Uterus (tissue), 4 donors: ENCODE measurements around the gene LRP4. TPM values are rescaled to one million over a fixed set of nuclear protein-coding genes. Genes with fewer than 3 reads are reported as not detected.

Source experiments
- DNase-seq, 2 donors: peaks; one replicate each; pipeline ENCODE4 v3.0.0-alpha.2; 2019 to 2020
- H3K27ac ChIP-seq, 2 donors: fragments of 200-600 bp; sonication (generic); 1 replicate in 1 of 2; 2 replicates in 1 of 2; pipeline ENCODE4 v1.5.1; 2016 to 2018
- H3K27me3 ChIP-seq, 2 donors: fragments of 200-600 bp; sonication (generic); one replicate each; pipeline ENCODE4 v1.5.1; 2018 to 2019; ENCODE audit warnings: control low read depth in 1 of 2
- H3K36me3 ChIP-seq, 2 donors: fragments of 200-600 bp; sonication (generic); one replicate each; pipeline ENCODE4 v1.5.1; 2019; ENCODE audit warnings: control low read depth in 1 of 2
- H3K4me1 ChIP-seq, 2 donors: fragments of 200-600 bp; sonication (generic); one replicate each; pipeline ENCODE4 v1.5.1; 2018 to 2019; ENCODE audit warnings: control low read depth in 1 of 2
- H3K4me3 ChIP-seq, 2 donors: fragments of 200-600 bp; sonication (generic); 1 replicate in 1 of 2; 2 replicates in 1 of 2; pipeline ENCODE4 v1.5.1; 2018 to 2019; ENCODE audit warnings: mild to moderate bottlenecking in 1 of 2
- H3K9me3 ChIP-seq, 2 donors: fragments of 200-600 bp; sonication (generic); one replicate each; pipeline ENCODE4 v1.5.1; 2019; ENCODE audit warnings: control low read depth in 1 of 2
- POLR2A ChIP-seq, 2 donors: fragments of 450-650 bp; IDR thresholded peaks; one replicate each; pipeline ENCODE4 v1.6.1; 2016; ENCODE audit warnings: antibody characterized with exemption in 2 of 2, mild to moderate bottlenecking in 1 of 2, moderate library complexity in 1 of 2
- intact Hi-C: fragments of 100-400 bp; cut with DNase I; formaldehyde crosslinking; loops from one replicate; pipeline ENCODE4 v1.15.1; 2023; ENCODE audit warnings: low total_unique reads
- total RNA-seq, 4 donors: library from RNA; depleted of rRNA in 3 of 4; stranded (reverse); fragments of >200 nt in 3 of 4; gene quantifications; one replicate each; pipeline versions ENCODE4 v1.1.0 to v1.2.4, GENCODE V29; 2014 to 2023
- TF ChIP-seq, protein P1 (sequence below), 4 experiments: fragments of 200-600 bp in 2 of 4; fragments of 450-650 bp in 2 of 4; sonication (generic) in 2 of 4; IDR thresholded peaks; one replicate each; pipeline ENCODE4 v1.5.1; 2016 to 2019; ENCODE audit warnings: antibody characterized with exemption in 4 of 4, mild to moderate bottlenecking in 2 of 4, moderate library complexity in 1 of 4
- donor health status: DM: yes; HTN: yes; CAD: no.

The LRP4 gene
- total RNA-seq, 4 donors from 2014 or later = 0.77 to 21.2 (median 9.3) TPM

DNA sequence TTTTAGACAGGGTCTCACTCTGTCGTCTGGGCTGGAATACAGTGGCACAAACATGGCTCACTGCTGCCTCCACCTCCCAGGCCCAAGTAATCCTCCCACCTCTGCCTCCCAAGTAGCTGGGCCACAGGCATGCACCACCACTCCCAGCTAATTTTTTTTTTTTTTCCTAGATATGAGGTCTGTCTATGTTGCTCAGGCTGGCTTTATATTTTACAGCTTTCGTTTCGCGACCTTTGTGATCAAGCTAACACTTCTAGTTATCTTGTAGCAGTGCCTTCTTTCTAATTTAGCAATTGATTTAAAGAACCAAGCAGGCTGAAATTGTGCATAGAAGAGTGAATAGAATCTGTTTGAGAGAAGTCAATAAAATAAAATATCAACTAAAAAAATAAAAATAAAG lies 83.5 kb downstream of the LRP4 start:
- Histone ChIP-seq H3K36me3 (no peaks in the 10 kb centered on the region), H3K27me3 (no peaks in the 10 kb centered on the region), H3K4me3 (no peak overlapping the region), H3K27ac (no peak overlapping the region), H3K4me1 (no peaks in the 10 kb centered on the region), H3K9me3 (no peaks in the 10 kb centered on the region)
- intact Hi-C loops = no loop called here
- no peak for DNase-seq
- TF ChIP-seq, protein P1, sequence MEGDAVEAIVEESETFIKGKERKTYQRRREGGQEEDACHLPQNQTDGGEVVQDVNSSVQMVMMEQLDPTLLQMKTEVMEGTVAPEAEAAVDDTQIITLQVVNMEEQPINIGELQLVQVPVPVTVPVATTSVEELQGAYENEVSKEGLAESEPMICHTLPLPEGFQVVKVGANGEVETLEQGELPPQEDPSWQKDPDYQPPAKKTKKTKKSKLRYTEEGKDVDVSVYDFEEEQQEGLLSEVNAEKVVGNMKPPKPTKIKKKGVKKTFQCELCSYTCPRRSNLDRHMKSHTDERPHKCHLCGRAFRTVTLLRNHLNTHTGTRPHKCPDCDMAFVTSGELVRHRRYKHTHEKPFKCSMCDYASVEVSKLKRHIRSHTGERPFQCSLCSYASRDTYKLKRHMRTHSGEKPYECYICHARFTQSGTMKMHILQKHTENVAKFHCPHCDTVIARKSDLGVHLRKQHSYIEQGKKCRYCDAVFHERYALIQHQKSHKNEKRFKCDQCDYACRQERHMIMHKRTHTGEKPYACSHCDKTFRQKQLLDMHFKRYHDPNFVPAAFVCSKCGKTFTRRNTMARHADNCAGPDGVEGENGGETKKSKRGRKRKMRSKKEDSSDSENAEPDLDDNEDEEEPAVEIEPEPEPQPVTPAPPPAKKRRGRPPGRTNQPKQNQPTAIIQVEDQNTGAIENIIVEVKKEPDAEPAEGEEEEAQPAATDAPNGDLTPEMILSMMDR (IDR thresholded peaks at IDR 0.05) = no peak
- TF ChIP-seq POLR2A (IDR thresholded peaks at IDR 0.05) = no peak

DNA sequence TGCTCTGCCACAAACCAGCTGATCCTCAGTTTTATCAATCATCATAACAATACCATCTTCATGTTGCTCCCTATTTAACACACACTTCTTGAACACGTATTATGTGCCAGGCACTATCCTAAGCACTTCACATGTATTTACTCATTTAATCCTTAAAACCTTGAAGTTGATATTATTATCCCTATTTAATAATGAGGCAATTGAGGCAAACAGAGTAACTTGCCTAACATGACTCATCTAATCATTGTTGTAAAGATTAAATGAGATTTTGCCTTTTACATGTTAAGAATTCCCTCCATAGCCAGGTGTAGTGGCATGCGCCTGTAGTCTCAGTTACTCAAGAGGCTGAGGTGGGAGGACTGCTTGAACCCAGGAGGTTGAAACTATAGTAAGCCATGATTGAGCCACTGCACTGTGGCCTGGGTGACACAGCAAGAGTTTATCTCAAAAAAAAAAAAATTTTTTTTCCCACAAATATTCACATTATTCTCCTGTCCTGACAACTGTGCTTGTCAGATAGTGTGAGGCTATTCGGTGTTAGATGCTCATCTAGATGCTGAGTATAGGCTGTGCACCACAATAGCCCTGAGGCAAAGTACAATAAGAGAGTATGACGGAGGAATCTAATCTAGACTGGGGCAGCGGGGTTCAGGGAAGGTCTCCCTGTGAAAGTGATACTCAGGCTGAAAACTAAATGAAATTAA lies 85.7 kb downstream of the LRP4 start:
- no peak overlapping the region for H3K4me3 ChIP-seq
- H3K4me1 ChIP-seq = no peaks in the 10 kb centered on the region
- no peak overlapping the region for H3K27ac ChIP-seq
- H3K9me3 ChIP-seq = no peaks in the 10 kb centered on the region
- intact Hi-C loops = no loop called here
- no peak for TF ChIP-seq POLR2A (IDR thresholded peaks at IDR 0.05)
- TF ChIP-seq, protein P1 (IDR thresholded peaks at IDR 0.05) = no peak
- no peak for DNase-seq
- H3K36me3 ChIP-seq = no peaks in the 10 kb centered on the region
- no peaks in the 10 kb centered on the region for H3K27me3 ChIP-seq

DNA sequence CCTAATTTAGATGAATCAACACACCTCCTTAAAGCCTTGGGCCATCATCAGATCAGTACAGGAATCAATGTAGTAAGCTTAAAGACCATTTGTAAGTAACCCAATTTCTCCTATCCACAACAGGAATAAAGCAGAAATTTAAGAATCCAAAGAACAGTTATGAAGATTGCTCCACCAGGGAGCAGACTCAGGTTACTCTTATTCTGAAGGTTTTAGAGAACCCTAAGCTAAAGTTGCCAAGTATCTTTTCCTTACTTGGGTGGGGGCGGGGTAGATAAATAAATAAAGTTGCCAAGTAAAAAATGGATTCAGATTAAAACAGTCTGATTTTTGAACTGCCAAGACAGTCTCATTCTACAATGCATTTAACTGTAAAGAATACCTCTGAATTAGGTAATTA lies 90.4 kb downstream of the LRP4 start:
- Histone ChIP-seq H3K27me3 (no peaks in the 10 kb centered on the region), H3K27ac (peak overlapping the region in 1 of 2 donors; percentile 9), H3K4me1 (no peaks in the 10 kb centered on the region), H3K9me3 (no peaks in the 10 kb centered on the region), H3K36me3 (no peaks in the 10 kb centered on the region), H3K4me3 (no peak overlapping the region)
- DNase-seq = no peak
- TF ChIP-seq, protein P1 (IDR thresholded peaks at IDR 0.05) = no peak
- intact Hi-C loops = no loop called here

DNA sequence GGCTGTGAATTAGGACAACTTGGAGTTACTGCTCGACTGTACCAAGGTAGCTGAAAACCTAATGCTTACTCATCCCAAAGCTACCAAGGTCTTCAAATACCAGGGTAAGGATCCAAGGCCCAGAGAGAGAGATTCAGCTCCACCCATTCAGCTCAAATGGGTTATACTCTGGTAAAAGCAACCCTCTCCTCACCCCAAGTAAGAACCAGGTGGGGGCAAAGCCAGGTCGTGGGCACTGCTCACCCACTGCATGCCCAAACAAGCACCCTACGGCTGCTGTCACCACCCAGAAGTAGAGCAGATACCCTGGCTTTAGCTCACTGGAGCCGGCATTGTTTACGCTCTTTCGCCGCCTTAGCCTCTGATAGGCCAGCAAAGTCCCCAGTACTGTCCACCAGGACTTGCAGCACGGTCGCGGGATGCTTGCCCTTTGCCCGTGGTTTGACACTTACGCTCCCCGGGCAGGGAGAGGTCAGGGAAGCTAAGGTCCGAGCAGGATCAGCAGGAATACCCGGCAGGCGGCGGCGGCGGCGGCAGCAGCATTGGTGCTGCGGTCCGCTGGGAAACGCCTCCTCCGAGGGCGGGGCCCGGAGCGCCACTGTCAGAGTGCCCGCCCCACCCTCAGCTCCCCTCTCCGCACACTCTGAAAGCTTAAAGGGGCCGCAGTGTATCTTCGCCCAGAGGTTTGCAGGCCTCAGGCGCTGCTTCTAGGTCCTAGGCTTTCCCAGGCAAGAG lies 91.9 kb downstream of the LRP4 start:
- TF ChIP-seq POLR2A (IDR thresholded peaks at IDR 0.05) = peak in 1 of 2 donors; percentile 13
- TF ChIP-seq, protein P1 (IDR thresholded peaks at IDR 0.05) = peak in 2 of 4 experiments; percentile 22 to 27
- no peaks in the 10 kb centered on the region for H3K36me3 ChIP-seq
- DNase-seq = peak; percentile 74 to 81
- H3K27ac ChIP-seq = peak overlapping the region; percentile 70 to 71
- H3K4me1 ChIP-seq = no peaks in the 10 kb centered on the region
- H3K9me3 ChIP-seq = no peaks in the 10 kb centered on the region
- intact Hi-C loops = no loop called here
- H3K4me3 ChIP-seq = peak overlapping the region; percentile 51 to 75
- H3K27me3 ChIP-seq = no peaks in the 10 kb centered on the region

DNA sequence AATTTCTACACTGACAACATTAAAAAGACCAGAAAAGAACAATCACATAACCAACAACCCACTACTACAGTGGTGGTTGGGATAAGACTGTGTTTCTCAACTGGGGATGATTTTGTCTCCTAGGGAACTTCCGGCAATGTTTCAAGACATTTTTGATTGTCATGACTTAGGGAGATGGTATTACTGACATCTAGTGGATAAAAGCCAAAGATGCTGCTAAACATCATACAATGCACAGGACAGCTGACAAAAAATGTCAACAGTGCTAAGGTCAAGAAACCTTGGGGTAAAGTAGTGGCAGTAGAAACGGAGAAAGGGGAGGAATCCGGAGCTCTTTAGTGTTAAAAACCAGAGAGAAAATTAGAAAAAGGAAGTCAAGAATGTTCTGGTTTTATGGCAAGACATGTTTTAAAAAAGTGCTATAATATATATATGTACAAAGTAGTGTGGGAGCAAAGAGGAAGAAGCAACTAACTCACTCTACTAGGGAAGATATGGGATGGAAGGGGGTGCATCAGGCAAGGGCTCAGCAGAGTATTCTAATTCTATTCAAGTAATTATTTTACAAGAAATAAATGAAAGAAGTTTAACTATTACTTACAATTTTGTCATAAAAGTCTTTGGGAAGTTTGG lies 109.4 kb downstream of the LRP4 start:
- Histone ChIP-seq H3K9me3 (no peaks in the 10 kb centered on the region), H3K4me1 (no peaks in the 10 kb centered on the region), H3K27ac (no peak overlapping the region), H3K27me3 (no peaks in the 10 kb centered on the region), H3K36me3 (no peaks in the 10 kb centered on the region), H3K4me3 (no peak overlapping the region)
- intact Hi-C loops = no loop called here
- DNase-seq = no peak
- TF ChIP-seq POLR2A (IDR thresholded peaks at IDR 0.05) = no peak
- TF ChIP-seq, protein P1 (IDR thresholded peaks at IDR 0.05) = no peak
